Measurements from ENCODE around the gene LRRFIP1.

Gene LRRFIP1

GRCh38 chr2:237643582-237644380 is 16.4 kb downstream of the LRRFIP1 start:
- H3K4me3 ChIP-seq (ENCODE audit: low read length) = no peak overlapping the region
- TF ChIP-seq CTCF (IDR thresholded peaks at IDR 0.05; ENCODE audit: insufficient read depth, low read depth, low read length, missing control alignments) = no peak
- no peak for DNase-seq (ENCODE audit: low read depth)

GRCh38 chr2:237644381-237644703 is 17.0 kb downstream of the LRRFIP1 start:
- H3K4me3 ChIP-seq (ENCODE audit: low read length) = no peak overlapping the region
- no peak for DNase-seq (ENCODE audit: low read depth)
- no peak for TF ChIP-seq CTCF (IDR thresholded peaks at IDR 0.05; ENCODE audit: insufficient read depth, low read depth, low read length, missing control alignments)

GRCh38 chr2:237645261-237645660 is 17.9 kb downstream of the LRRFIP1 start:
- TF ChIP-seq CTCF (IDR thresholded peaks at IDR 0.05; ENCODE audit: insufficient read depth, low read depth, low read length, missing control alignments) = no peak
- no peak for DNase-seq (ENCODE audit: low read depth)
- no peak overlapping the region for H3K4me3 ChIP-seq (ENCODE audit: low read length)

GRCh38 chr2:237647176-237648015 is 20.0 kb downstream of the LRRFIP1 start:
- no peak for TF ChIP-seq CTCF (IDR thresholded peaks at IDR 0.05; ENCODE audit: insufficient read depth, low read depth, low read length, missing control alignments)
- DNase-seq (ENCODE audit: low read depth) = no peak

GRCh38 chr2:237648016-237648381 is 20.6 kb downstream of the LRRFIP1 start:
- no peak for TF ChIP-seq CTCF (IDR thresholded peaks at IDR 0.05; ENCODE audit: insufficient read depth, low read depth, low read length, missing control alignments)
- DNase-seq (ENCODE audit: low read depth) = no peak
- H3K4me3 ChIP-seq (ENCODE audit: low read length) = no peak overlapping the region

More at GRCh38 chr2:237647176-237648015, 20.0 kb downstream of the LRRFIP1 start:
- H3K4me3 ChIP-seq (ENCODE audit: low read length) = no peak overlapping the region

- H3K4me3 ChIP-seq (ENCODE audit: low read length) = no peak overlapping the region
- DNase-seq (ENCODE audit: low read depth) = no peak
- TF ChIP-seq CTCF (IDR thresholded peaks at IDR 0.05; ENCODE audit: insufficient read depth, low read depth, low read length, missing control alignments) = no peak
These were observed 22.4 kb downstream of the LRRFIP1 start for GRCh38 chr2:237649541-237650454.

All from epithelial cell of esophagus (primary cell).